AG09319 (cell line): ENCODE results near the gene SLC5A6.
"Not testable (repeated sequence)": the region's sequence is repeated elsewhere in the genome, so short reads cannot be mapped to it uniquely, and the experiment has no call there.

Experiments
- DNase-seq: peaks from one replicate; pipeline ENCODE4 v3.0.0-alpha.2; 2010; ENCODE audit warnings: low read depth; ENCODE audit errors: extremely low read depth
- CTCF ChIP-seq: IDR thresholded peaks from 2 replicates; pipeline ENCODE4 v1.5.1; 2011; ENCODE audit warnings: low read depth, mild to moderate bottlenecking, inconsistent platforms, low read length, moderate library complexity

Gene SLC5A6

GRCh38 chr2:27182346-27182745 is 29.7 kb downstream of the SLC5A6 start:
- no peak for DNase-seq
- no peak for TF ChIP-seq CTCF

GRCh38 chr2:27179344-27180000 is 32.6 kb downstream of the SLC5A6 start:
- DNase-seq: no peak
- TF ChIP-seq CTCF: no peak

- no peak for DNase-seq
- TF ChIP-seq CTCF: no peak
Measured at GRCh38 chr2:27178469-27178868, 33.6 kb downstream of the SLC5A6 start.

GRCh38 chr2:27177441-27178351 is 34.4 kb downstream of the SLC5A6 start:
- TF ChIP-seq CTCF: no peak
- no peak for DNase-seq

DNA sequence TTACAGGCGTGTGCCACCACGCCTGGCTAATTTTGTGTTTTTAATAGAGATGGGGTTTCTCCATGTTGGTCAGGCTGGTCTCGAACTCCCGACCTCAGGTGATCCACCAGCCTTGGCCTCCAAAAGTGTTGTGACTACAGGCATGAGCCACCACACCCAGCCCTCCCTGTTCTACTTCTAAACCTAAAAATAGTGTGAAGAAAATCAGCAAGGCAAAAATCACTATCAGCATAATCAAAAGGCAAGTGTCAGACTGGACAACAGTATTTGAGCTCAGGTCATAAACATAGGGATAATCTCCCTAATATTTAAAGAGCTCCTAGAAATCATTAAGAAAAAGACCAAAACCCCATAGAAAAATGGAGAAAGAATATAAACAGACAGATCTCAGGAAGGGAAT is 36.3 kb downstream of the SLC5A6 start:
- not testable (repeated sequence) for DNase-seq

DNA sequence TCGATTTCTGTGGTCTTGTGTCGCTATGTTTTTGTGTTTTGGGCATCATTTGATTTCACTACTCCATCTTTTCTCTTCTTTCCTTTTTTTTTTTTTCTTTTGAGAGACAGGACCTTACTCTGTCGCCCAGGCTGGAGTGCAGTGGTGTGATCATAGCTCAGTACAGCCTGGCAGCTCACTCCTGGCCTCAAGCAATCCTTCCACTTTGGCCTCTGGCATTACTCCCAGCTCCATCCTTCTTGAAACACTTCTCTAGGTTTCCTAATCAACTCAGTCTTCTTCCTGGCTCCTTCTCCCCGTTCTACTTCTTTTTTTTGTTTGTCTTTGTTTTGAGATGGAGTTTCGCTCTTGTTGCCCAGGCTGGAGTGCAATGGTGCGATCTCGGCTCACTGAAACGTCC is 36.7 kb downstream of the SLC5A6 start:
- no peak for TF ChIP-seq CTCF
- DNase-seq: no peak

DNA sequence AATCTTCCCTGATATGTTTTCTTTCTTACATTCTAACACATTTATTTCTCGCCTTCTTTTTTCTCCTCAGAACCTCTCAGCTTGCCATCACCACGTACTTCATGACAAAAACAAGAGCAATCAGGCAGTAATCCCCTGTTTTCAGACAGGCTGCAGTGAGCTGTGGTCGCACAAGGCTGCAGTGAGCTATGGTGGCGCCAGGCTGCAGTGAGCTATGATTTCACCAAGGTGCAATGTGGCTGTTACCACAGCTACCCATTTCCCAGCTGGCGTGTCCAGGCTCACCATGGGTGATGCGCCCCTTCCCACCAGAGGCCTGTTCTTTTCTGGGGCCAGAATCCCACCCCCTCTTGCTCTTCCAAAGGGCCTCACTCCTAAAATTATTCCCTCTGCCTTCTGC is 37.4 kb downstream of the SLC5A6 start:
- TF ChIP-seq CTCF: no peak
- no peak for DNase-seq
